Mesothelial cell of epicardium (in vitro differentiated cells): ENCODE measurements around the gene ARMS2. TPM values are rescaled to one million over a fixed set of nuclear protein-coding genes. Genes with fewer than 3 reads are reported as not detected.

Source experiments
- DNase-seq, 2 experiments: peaks; one replicate each; pipeline ENCODE4 v3.0.0; 2021; ENCODE audit warnings: low spot score in 2 of 2; ENCODE audit not compliant: unreplicated experiment in 2 of 2
- H3K27ac Mint-ChIP-seq: 2 replicates; pipeline ENCODE4 v1.8.0; 2021; ENCODE audit warnings: mixed read lengths
- H3K27me3 Mint-ChIP-seq: 2 replicates; pipeline ENCODE4 v1.8.0; 2021; ENCODE audit warnings: low read depth, mixed read lengths
- H3K36me3 Mint-ChIP-seq: 2 replicates; pipeline ENCODE4 v1.8.0; 2021; ENCODE audit warnings: mixed read lengths
- H3K4me1 Mint-ChIP-seq: 2 replicates; pipeline ENCODE4 v1.8.0; 2021; ENCODE audit warnings: mixed read lengths
- H3K4me3 Mint-ChIP-seq: 2 replicates; pipeline ENCODE4 v1.8.0; 2021; ENCODE audit warnings: mild to moderate bottlenecking, moderate library complexity, mixed read lengths
- H3K9me3 Mint-ChIP-seq: 2 replicates; pipeline ENCODE4 v1.8.0; 2021; ENCODE audit warnings: mixed read lengths
- total RNA-seq: library from RNA; stranded (reverse); gene quantifications from 3 replicates; pipeline ENCODE4 v1.2.1, GENCODE V29; 2021
- TF ChIP-seq, protein P1 (sequence below): fragments of 200-600 bp; sonication (generic); IDR thresholded peaks from one replicate; pipeline ENCODE4 v1.5.0; 2021; ENCODE audit warnings: antibody characterized with exemption; ENCODE audit not compliant: unreplicated experiment

ARMS2 gene
- total RNA-seq, 1 donor from 2014 or later: not detected

DNA sequence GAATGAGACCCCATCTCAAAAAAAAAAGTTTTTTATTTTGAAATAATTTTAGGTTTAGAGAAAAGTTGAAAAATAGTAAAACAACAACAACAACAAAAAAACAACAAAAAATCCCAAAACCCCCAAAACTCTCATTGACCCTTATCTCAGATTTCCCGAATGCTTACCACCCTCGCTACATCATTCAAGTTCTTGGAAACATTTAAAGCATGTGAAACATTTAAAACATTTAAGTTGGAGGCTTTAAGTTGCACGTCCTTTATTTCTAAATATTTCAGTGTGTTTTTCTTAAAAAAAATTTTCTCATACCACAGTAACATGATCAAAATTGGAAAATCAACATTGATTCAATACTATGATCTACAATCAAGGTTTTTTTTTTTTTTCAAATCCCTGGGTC, 382 bp upstream of the ARMS2 start:
- Mint-ChIP-seq H3K9me3 (no peaks in the 10 kb centered on the region), H3K27ac (no peak overlapping the region), H3K4me3 (no peak overlapping the region), H3K36me3 (peaks cover 1% of the 10 kb centered on the region), H3K4me1 (peaks cover 10% of the 10 kb centered on the region), H3K27me3 (peaks cover 13% of the 10 kb centered on the region)
- DNase-seq: no peak
- TF ChIP-seq, protein P1, sequence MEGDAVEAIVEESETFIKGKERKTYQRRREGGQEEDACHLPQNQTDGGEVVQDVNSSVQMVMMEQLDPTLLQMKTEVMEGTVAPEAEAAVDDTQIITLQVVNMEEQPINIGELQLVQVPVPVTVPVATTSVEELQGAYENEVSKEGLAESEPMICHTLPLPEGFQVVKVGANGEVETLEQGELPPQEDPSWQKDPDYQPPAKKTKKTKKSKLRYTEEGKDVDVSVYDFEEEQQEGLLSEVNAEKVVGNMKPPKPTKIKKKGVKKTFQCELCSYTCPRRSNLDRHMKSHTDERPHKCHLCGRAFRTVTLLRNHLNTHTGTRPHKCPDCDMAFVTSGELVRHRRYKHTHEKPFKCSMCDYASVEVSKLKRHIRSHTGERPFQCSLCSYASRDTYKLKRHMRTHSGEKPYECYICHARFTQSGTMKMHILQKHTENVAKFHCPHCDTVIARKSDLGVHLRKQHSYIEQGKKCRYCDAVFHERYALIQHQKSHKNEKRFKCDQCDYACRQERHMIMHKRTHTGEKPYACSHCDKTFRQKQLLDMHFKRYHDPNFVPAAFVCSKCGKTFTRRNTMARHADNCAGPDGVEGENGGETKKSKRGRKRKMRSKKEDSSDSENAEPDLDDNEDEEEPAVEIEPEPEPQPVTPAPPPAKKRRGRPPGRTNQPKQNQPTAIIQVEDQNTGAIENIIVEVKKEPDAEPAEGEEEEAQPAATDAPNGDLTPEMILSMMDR: no peak

DNA sequence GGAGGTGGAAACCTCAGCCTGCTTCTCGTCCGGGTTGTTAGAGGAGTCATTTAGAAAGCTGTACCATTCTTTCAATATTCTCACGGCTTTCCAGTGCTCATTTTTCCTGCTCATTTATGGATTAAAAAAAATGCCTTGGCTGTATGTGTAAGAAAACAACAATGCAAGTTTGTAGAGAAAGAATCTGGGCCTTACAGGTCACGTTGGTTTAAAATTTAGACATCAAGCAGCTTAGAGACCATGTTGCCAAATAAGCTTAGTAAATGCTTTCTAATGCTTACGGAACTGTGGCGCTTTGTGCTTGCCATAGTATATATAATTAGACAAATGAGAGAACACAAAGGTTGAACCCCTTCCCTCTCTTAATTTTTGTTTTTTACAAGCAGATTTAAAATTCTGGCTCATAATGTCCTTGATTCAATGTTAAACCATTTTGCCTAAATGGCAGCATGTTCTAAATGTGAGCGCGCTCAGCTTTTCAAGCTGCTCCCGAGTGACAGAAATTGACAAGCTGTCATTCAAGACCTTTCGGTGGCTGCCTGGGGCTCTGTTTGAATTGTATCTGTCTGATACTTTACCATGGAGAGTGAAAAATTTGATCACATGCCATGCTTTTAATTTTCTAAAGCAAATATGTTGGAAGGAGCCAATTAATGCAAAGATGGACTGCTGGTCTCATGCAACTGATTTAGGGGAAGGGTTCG, 1.1 kb downstream of the ARMS2 start:
- H3K9me3 Mint-ChIP-seq: no peaks in the 10 kb centered on the region
- DNase-seq: no peak
- H3K27ac Mint-ChIP-seq: no peak overlapping the region
- TF ChIP-seq, protein P1: no peak
- peaks cover 7% of the 10 kb centered on the region for H3K4me1 Mint-ChIP-seq
- H3K27me3 Mint-ChIP-seq: peaks cover 27% of the 10 kb centered on the region
- H3K4me3 Mint-ChIP-seq: no peak overlapping the region
- H3K36me3 Mint-ChIP-seq: peaks cover 1% of the 10 kb centered on the region

DNA sequence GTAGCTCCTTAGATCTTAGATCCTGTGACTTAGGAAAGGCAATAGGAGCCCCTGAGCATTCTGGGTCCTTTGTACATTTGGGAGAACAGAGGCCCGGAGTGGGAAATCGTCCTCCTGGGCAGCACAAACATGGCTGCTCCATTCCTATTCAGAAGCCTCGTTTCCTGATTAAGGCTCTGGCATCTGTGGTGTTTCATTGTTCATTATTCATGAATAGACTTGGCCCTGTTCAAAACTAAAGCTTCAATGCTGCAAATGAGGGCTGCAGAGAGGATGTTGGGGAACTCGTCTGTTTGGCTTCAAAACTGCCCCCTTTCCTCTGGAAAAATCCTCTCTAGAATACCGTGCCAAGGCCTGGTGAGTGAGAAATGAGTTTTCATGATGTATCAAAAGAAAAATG, 3.5 kb downstream of the ARMS2 start:
- peaks cover 17% of the 10 kb centered on the region for H3K4me1 Mint-ChIP-seq
- DNase-seq: no peak
- H3K27ac Mint-ChIP-seq: no peak overlapping the region
- H3K9me3 Mint-ChIP-seq: no peaks in the 10 kb centered on the region
- H3K4me3 Mint-ChIP-seq: no peak overlapping the region
- TF ChIP-seq, protein P1: no peak
- H3K36me3 Mint-ChIP-seq: peaks cover 1% of the 10 kb centered on the region
- H3K27me3 Mint-ChIP-seq: peaks cover 40% of the 10 kb centered on the region

DNA sequence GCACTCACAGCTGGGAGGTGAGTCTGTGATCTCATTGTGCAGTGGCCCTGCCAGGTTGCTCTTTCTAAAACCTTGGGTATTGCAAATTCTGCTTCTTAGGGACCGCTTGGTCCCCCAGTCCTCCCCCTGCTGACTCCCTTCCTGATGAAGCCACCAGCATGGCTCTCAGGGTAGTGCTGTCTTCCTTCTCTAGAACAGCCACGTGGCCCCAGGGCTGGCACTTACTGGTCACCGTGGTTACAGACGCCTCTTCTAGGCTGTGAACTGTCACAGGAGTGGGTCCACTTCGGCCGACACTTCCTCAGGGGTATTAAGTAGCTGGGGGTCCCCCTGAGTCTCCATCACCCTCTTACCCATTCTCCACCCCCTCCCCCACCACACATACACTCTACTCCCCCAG, 4.2 kb downstream of the ARMS2 start:
- peaks cover 18% of the 10 kb centered on the region for H3K4me1 Mint-ChIP-seq
- H3K27me3 Mint-ChIP-seq: peaks cover 47% of the 10 kb centered on the region
- TF ChIP-seq, protein P1: no peak

DNA sequence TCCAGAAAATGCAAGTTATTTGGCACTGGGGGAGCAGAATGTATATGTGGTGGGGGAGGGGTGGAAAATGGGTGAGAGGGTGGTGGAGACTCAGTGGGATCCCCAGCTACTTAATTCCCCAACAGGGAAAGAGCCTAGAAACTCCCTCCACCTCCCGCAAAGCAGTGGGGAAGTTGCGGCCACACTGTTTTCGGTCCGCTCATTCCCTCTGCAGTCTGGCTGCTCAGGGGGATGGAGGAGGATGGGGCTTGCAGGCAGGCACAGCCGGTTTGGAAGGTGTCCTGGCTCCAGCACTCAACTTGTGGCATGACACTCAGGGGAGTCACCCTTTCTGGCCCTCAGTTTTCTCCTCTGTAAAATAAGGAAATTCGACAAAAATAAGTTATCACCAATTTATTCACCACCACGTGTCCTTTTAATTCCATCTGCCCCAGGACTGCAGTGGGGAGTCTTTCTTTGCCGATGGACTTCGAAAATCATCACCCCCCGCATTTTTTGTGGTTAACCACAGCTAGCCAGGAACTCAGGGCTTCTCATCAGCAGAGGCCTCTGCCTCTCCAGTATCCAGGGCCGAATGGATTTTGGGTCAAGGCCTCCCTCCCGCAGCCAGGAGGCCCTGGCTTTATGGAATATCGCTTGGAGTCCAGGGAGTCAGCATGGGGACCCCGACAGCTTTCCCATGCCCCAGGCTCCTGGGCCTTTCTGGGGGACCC, 5.3 kb downstream of the ARMS2 start:
- H3K27ac Mint-ChIP-seq: no peak overlapping the region
- TF ChIP-seq, protein P1: no peak
- no peak for DNase-seq
- peaks cover 12% of the 10 kb centered on the region for H3K4me1 Mint-ChIP-seq
- no peaks in the 10 kb centered on the region for H3K9me3 Mint-ChIP-seq
- no peak overlapping the region for H3K4me3 Mint-ChIP-seq
- no peaks in the 10 kb centered on the region for H3K36me3 Mint-ChIP-seq
- peaks cover 58% of the 10 kb centered on the region for H3K27me3 Mint-ChIP-seq

More for the DNA sequence above, 4.2 kb downstream of the ARMS2 start:
- Mint-ChIP-seq H3K9me3 (no peaks in the 10 kb centered on the region), H3K4me3 (no peak overlapping the region), H3K36me3 (peaks cover 1% of the 10 kb centered on the region), H3K27ac (no peak overlapping the region)
- no peak for DNase-seq
